OCI-LY3 (cell line): ENCODE measurements around the gene ENAM.
A peak's percentile ranks its signal among the peaks of the same experiment; 100 is the strongest.

ENCODE experiments used
- H2AFZ ChIP-seq: fragments of 200-600, 300-600 bp; shearing (Covaris generic); 2 replicates; pipeline ENCODE4 v1.6.0; 2014; ENCODE audit warnings: antibody characterized with exemption, low read depth, low read length
- H3K27ac ChIP-seq: fragments of 200-600, 300-600 bp; sonication (generic); 2 replicates; pipeline ENCODE4 v1.5.1; 2014; ENCODE audit warnings: mild to moderate bottlenecking, low read length, moderate library complexity, mixed read lengths
- H3K27me3 ChIP-seq: fragments of 200-600, 300-600 bp; sonication (generic); 2 replicates; pipeline ENCODE4 v1.6.1; 2014; ENCODE audit warnings: low read depth, low read length, mixed read lengths
- H3K36me3 ChIP-seq: fragments of 200-600, 300-600 bp; sonication (generic); replicated peaks from 2 replicates; pipeline ENCODE3; 2014; ENCODE audit warnings: low read depth, low read length, mixed read lengths
- H3K4me1 ChIP-seq: fragments of 300-600, 200-600 bp; sonication (generic); 2 replicates; pipeline ENCODE4 v1.6.1; 2014; ENCODE audit warnings: low read length, mixed read lengths
- H3K4me2 ChIP-seq: fragments of 200-600, 300-600 bp; sonication (generic); 2 replicates; pipeline ENCODE4 v1.6.1; 2014; ENCODE audit warnings: low read length, mixed read lengths
- H3K4me3 ChIP-seq: fragments of 300-600, 200-600 bp; sonication (generic); 2 replicates; pipeline ENCODE4 v1.5.1; 2014; ENCODE audit warnings: antibody characterized with exemption, mild to moderate bottlenecking, low read length, moderate library complexity
- H3K79me2 ChIP-seq: fragments of 300-600, 200-600 bp; shearing (Covaris generic); 2 replicates; pipeline ENCODE4 v1.6.1; 2014; ENCODE audit warnings: mild to moderate bottlenecking, low read length, mixed read lengths
- H3K9ac ChIP-seq: fragments of 300-600, 200-600 bp; shearing (Covaris generic); 2 replicates; pipeline ENCODE4 v1.6.0; 2014; ENCODE audit warnings: mild to moderate bottlenecking, low read length, moderate library complexity
- H3K9me3 ChIP-seq: fragments of 200-600, 300-600 bp; shearing (Covaris generic); 2 replicates; pipeline ENCODE4 v1.6.1; 2014; ENCODE audit warnings: low read length, mixed read lengths; ENCODE audit not compliant: insufficient read depth
- H4K20me1 ChIP-seq: fragments of 200-600, 300-600 bp; sonication (generic); 2 replicates; pipeline ENCODE4 v1.6.1; 2016; ENCODE audit warnings: low read length, mixed read lengths; ENCODE audit not compliant: insufficient read depth
- CTCF ChIP-seq: fragments of 200-600, 300-600 bp; sonication (generic); IDR thresholded peaks from 2 replicates; pipeline ENCODE4 v1.5.1; 2014; ENCODE audit warnings: antibody characterized with exemption, low read length, low read depth
- EZH2phosphoT487 ChIP-seq: fragments of 200-600 bp; shearing (Covaris generic); IDR thresholded peaks from 2 replicates; pipeline ENCODE4 v1.6.1; 2018; ENCODE audit warnings: antibody characterized with exemption, mixed run types, low read depth

ENAM gene

GRCh38 chr4:70586841-70587240 is 41.7 kb upstream of the ENAM start:
- TF ChIP-seq CTCF (no peak), EZH2phosphoT487 (no peak)
- no peaks in the 10 kb centered on the region for H4K20me1 ChIP-seq
- no peaks in the 10 kb centered on the region for H3K79me2 ChIP-seq
- H3K4me2 ChIP-seq = no peak overlapping the region
- no peak overlapping the region for H3K4me3 ChIP-seq
- H3K4me1 ChIP-seq = peaks cover 21% of the 10 kb centered on the region
- no peak overlapping the region for H3K27ac ChIP-seq
- no peaks in the 10 kb centered on the region for H3K27me3 ChIP-seq
- no peaks in the 10 kb centered on the region for H3K36me3 ChIP-seq
- H3K9ac ChIP-seq = no peak overlapping the region
- H3K9me3 ChIP-seq = no peaks in the 10 kb centered on the region
- no peak overlapping the region for H2AFZ ChIP-seq

- Histone ChIP-seq H3K4me3 (0 out of 2 replicates have a peak overlapping the region, but pooled peaks have one; percentile 5), H3K79me2 (no peaks in the 10 kb centered on the region), H3K4me1 (peaks cover 15% of the 10 kb centered on the region), H3K36me3 (no peaks in the 10 kb centered on the region), H3K27me3 (no peaks in the 10 kb centered on the region), H3K9ac (no peak overlapping the region), H3K4me2 (peak overlapping the region; percentile 38), H3K9me3 (no peaks in the 10 kb centered on the region), H2AFZ (no peak overlapping the region), H4K20me1 (no peaks in the 10 kb centered on the region), H3K27ac (no peak overlapping the region)
- no peak for TF ChIP-seq CTCF
- TF ChIP-seq EZH2phosphoT487 = no peak
Measured at GRCh38 chr4:70589785-70590184, 38.8 kb upstream of the ENAM start.

- H4K20me1 ChIP-seq = no peaks in the 10 kb centered on the region
- no peak within 1 kb of the TSS for H3K4me3 ChIP-seq
- H3K27ac ChIP-seq = no peak within 1 kb of the TSS
- no peak within 1 kb of the TSS for H2AFZ ChIP-seq
- no peaks in the 10 kb centered on the region for H3K36me3 ChIP-seq
- H3K27me3 ChIP-seq = no peaks in the 10 kb centered on the region
- no peaks in the 10 kb centered on the region for H3K79me2 ChIP-seq
- TF ChIP-seq EZH2phosphoT487 (no peak), CTCF (no peak)
- H3K9me3 ChIP-seq = no peaks in the 10 kb centered on the region
- H3K9ac ChIP-seq = no peak within 1 kb of the TSS
- H3K4me2 ChIP-seq = no peak within 1 kb of the TSS
- H3K4me1 ChIP-seq = peaks cover 15% of the 10 kb centered on the region
Measured at GRCh38 chr4:70591955-70592582, 36.5 kb upstream of the ENAM start, which contains the start of gene AMBN. Gene AMBN, plus strand, starts transcription at chr4:70592256. Its CDS starts 103 bp downstream, at chr4:70592359.

GRCh38 chr4:70594196-70594595 is 34.3 kb upstream of the ENAM start:
- H3K4me1 ChIP-seq = peaks cover 14% of the 10 kb centered on the region
- H4K20me1 ChIP-seq = no peaks in the 10 kb centered on the region
- H3K9ac ChIP-seq = no peak overlapping the region
- H3K9me3 ChIP-seq = no peaks in the 10 kb centered on the region
- no peak overlapping the region for H3K4me3 ChIP-seq
- no peak overlapping the region for H2AFZ ChIP-seq
- no peak overlapping the region for H3K4me2 ChIP-seq
- H3K27ac ChIP-seq = no peak overlapping the region
- H3K79me2 ChIP-seq = no peaks in the 10 kb centered on the region
- no peaks in the 10 kb centered on the region for H3K36me3 ChIP-seq
- no peaks in the 10 kb centered on the region for H3K27me3 ChIP-seq
- TF ChIP-seq EZH2phosphoT487 = no peak
- TF ChIP-seq CTCF = no peak
